ENCODE results near the gene ARHGEF10L.

The ARHGEF10L gene

GRCh38 chr1:17632541-17633184, 93.2 kb downstream of the ARHGEF10L start:
- H3K27ac ChIP-seq (ENCODE audit: extremely low read depth, low read depth, low read length), result no peak overlapping the region
- TF ChIP-seq ZNF791 (tag by site-specific recombination; IDR thresholded peaks at IDR 0.05) (no peak), ZNF600 (tag by site-specific recombination; IDR thresholded peaks at IDR 0.05) (0 out of 2 replicates have a peak, but pooled peaks have one; percentile 35), REST (tag by site-specific recombination; IDR thresholded peaks at IDR 0.05) (0 out of 2 replicates have a peak, but pooled peaks have one; percentile 40)
- no peaks in the 10 kb centered on the region for H3K4me1 ChIP-seq (ENCODE audit: control insufficient read depth, insufficient read depth, low read length)
- CTCF ChIA-PET, result interaction anchor here (0.8 to 1.0 kb wide), 2 partner anchors 10 to 138 kb away, joined by 3 to 5 read pairs; no protein-coding TSS in a partner anchor
- H3K9me3 ChIP-seq (ENCODE audit: control insufficient read depth, insufficient read depth, low read depth, low read length), result no peaks in the 10 kb centered on the region
- POLR2A ChIA-PET, result no interaction called here
- H3K4me3 ChIP-seq (ENCODE audit: low read depth, low read length), result no peak overlapping the region
- H3K36me3 ChIP-seq (ENCODE audit: control insufficient read depth in 2 of 2, insufficient read depth in 1 of 2, low read length in 2 of 2), result peaks cover 0 to 44% of the 10 kb centered on the region in 2 experiments; a peak in 1 of 3 replicates

GRCh38 chr1:17633654-17634053, 94.2 kb downstream of the ARHGEF10L start:
- Histone ChIP-seq H3K36me3 (ENCODE audit: control insufficient read depth in 2 of 2, insufficient read depth in 1 of 2, low read length in 2 of 2) (peaks cover 0 to 53% of the 10 kb centered on the region in 2 experiments; a peak in 1 of 3 replicates), H3K4me1 (ENCODE audit: control insufficient read depth, insufficient read depth, low read length) (no peaks in the 10 kb centered on the region), H3K9me3 (ENCODE audit: control insufficient read depth, insufficient read depth, low read depth, low read length) (no peaks in the 10 kb centered on the region), H3K27ac (ENCODE audit: extremely low read depth, low read depth, low read length) (no peak overlapping the region), H3K4me3 (ENCODE audit: low read depth, low read length) (no peak overlapping the region)
- CTCF ChIA-PET, result interaction anchor here (0.6 to 0.8 kb wide), 2 partner anchors 11 to 153 kb away, joined by 4 to 5 read pairs; no protein-coding TSS in a partner anchor
- POLR2A ChIA-PET, result no interaction called here
- no peak for TF ChIP-seq ZNF132 (tag by site-specific recombination; IDR thresholded peaks at IDR 0.05; ENCODE audit: borderline replicate concordance)
- TF ChIP-seq ZNF394 (tag by site-specific recombination; IDR thresholded peaks at IDR 0.05; ENCODE audit: borderline replicate concordance), result no peak
- TF ChIP-seq TRIM28 (IDR thresholded peaks at IDR 0.05; ENCODE audit: borderline replicate concordance, low read length), result no peak
- TF ChIP-seq ZNF391 (tag by site-specific recombination; IDR thresholded peaks at IDR 0.05; ENCODE audit: borderline replicate concordance, low read depth), result no peak
- no peak for TF ChIP-seq PRDM4 (tag by site-specific recombination; IDR thresholded peaks at IDR 0.05)
- TF ChIP-seq ZNF677 (tag by site-specific recombination; IDR thresholded peaks at IDR 0.05), result no peak
- no peak for TF ChIP-seq TCF7L2 (IDR thresholded peaks at IDR 0.05; ENCODE audit: borderline replicate concordance, low read depth, low read length)
- no peak for TF ChIP-seq ZNF510 (tag by site-specific recombination; IDR thresholded peaks at IDR 0.05; ENCODE audit: insufficient replicate concordance)
- TF ChIP-seq ZFP41 (tag by site-specific recombination; IDR thresholded peaks at IDR 0.05; ENCODE audit: borderline replicate concordance), result no peak
- TF ChIP-seq ZNF529 (tag by site-specific recombination; IDR thresholded peaks at IDR 0.05; ENCODE audit: insufficient replicate concordance), result no peak
- TF ChIP-seq WT1 (tag by site-specific recombination; IDR thresholded peaks at IDR 0.05), result no peak
- no peak for TF ChIP-seq SP2 (tag by site-specific recombination; IDR thresholded peaks at IDR 0.05)
- TF ChIP-seq EGR2 (tag by site-specific recombination; IDR thresholded peaks at IDR 0.05; ENCODE audit: low read depth), result no peak
- no peak for TF ChIP-seq ZNF670 (tag by site-specific recombination; IDR thresholded peaks at IDR 0.05; ENCODE audit: low read depth)
- TF ChIP-seq ELK4 (IDR thresholded peaks at IDR 0.05; ENCODE audit: borderline replicate concordance, low read depth, low read length), result no peak
- no peak for TF ChIP-seq ZNF600 (tag by site-specific recombination; IDR thresholded peaks at IDR 0.05)
